NT2/D1 (cell line): ENCODE results near the gene ARHGAP32.

Experiments used
- SUZ12 ChIP-seq: IDR thresholded peaks from 2 replicates; pipeline ENCODE4 v1.6.1; 2011; ENCODE audit not compliant: insufficient read length, insufficient read depth; ENCODE audit errors: extremely low read depth
- YY1 ChIP-seq: IDR thresholded peaks from 2 replicates; pipeline ENCODE4 v1.6.1; 2011; ENCODE audit not compliant: insufficient read length, insufficient read depth

- TF ChIP-seq SUZ12 (no peak), YY1 (no peak)
Measured at GRCh38 chr11:129202646-129203045, 10.5 kb upstream of the ARHGAP32 start.
